ENCODE data around the gene RAPGEF1.
A peak's percentile ranks its signal among the peaks of the same experiment; 100 is the strongest.
"Not testable (repeated sequence)": the region's sequence is repeated elsewhere in the genome, so short reads cannot be mapped to it uniquely, and the experiment has no call there.

The RAPGEF1 gene

GRCh38 chr9:131728546-131728910 lies 11.3 kb downstream of the RAPGEF1 start:
- no peak for DNase-seq

DNA sequence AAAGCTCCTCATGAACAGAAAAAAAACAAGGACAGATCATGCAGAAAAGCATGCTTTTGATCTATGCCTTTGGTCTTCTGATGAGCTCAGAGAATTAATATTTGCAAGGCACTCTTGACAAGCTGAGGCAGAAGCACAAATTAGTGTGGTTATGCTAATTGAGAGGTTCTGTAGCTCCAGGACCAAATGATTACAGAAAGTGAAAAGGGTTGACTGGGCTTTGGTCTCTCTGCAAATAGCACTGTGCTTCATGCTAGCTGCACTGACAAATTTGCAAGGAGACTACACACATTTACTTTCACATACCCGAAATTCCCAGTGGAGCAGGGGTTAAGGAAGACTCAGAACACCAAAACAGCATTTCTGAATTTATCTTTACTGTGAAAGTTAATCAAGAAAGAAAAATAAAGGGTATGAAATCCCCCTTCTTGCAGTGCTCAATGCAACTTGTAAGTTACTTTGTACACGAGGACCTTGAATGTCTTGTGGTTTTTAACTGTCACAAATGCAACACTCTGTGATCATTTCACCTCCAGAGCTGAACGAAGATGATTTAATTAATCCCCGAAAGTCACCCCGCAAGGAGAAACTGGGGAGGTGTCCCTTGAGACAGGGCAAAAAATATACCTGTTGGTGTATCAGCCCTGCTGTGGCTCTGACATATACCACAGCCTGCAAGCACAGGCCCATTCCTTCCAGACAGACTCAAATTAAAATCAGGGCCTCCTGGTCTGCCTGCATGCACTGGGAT lies 11.9 kb downstream of the RAPGEF1 start:
- DNase-seq = no peak

DNA sequence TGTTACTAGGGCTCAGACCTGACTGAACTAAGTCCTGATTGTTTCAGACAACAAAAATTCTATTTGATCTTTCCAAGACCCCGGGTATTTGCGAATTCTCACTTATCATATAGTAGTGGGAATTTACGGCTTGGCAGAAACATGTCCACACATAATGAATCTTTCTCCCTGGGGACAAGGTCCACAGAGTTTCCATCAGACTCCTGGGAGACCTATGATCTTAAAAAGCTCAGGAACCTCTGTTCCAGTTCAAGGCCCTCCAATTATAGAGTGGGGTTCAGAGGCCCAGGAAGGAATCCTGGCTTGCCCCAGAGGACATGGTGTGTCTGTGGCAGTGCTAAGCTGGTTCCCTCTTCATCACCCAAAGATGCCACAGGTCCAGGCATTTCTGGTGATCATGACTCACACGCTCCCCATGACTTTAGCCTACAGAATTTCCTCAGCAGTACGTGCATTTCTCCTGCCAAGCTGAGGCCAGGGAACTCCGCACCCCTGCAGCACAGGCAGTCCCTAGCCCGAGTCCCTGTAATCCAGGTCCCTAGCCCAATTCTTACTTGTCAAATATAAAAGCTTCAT lies 12.6 kb downstream of the RAPGEF1 start:
- DNase-seq = no peak

DNA sequence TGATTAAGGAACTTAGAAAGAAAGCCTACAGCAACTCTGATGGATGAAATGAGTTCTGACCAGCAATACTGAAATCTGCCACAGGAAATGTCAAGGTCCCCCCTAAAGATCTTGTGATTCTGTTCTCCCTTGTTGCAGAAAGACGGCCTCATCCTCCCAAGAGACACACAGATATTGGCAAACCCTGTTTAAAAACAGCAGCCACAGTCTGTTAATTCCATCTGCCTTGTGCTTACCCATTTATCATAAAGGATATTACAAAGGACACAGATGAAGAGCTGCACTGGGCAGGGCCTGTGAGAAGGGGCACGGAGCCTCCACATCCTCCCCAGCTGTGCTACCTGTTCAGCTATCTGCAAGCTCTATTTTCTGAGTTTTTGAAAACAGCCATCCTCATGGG lies 15.2 kb downstream of the RAPGEF1 start:
- DNase-seq = no peak

- no peak for DNase-seq
These were observed 16.2 kb downstream of the RAPGEF1 start for GRCh38 chr9:131723632-131724031.

GRCh38 chr9:131722255-131722654 lies 17.6 kb downstream of the RAPGEF1 start:
- DNase-seq = no peak

GRCh38 chr9:131721076-131721475 lies 18.8 kb downstream of the RAPGEF1 start:
- no peak for DNase-seq

DNA sequence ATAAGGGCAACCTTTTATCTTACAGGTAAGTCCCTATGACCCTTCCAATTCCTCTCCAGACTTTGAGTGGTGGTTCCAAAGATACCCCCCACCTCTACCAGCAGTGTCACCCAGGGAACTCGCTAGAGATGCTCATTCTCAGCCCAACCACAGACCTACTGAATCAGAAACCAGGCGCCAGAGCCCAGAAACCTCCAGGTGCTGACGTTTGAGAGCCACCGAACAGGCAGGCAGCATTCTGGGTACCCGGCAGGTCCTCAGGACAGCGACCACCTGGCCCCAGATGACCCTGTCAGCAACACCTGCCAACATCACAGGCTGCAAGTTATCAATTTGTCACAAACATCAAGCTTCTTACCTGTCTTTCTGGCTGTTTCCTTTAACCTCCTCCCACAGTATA lies 19.5 kb downstream of the RAPGEF1 start:
- DNase-seq = no peak

DNA sequence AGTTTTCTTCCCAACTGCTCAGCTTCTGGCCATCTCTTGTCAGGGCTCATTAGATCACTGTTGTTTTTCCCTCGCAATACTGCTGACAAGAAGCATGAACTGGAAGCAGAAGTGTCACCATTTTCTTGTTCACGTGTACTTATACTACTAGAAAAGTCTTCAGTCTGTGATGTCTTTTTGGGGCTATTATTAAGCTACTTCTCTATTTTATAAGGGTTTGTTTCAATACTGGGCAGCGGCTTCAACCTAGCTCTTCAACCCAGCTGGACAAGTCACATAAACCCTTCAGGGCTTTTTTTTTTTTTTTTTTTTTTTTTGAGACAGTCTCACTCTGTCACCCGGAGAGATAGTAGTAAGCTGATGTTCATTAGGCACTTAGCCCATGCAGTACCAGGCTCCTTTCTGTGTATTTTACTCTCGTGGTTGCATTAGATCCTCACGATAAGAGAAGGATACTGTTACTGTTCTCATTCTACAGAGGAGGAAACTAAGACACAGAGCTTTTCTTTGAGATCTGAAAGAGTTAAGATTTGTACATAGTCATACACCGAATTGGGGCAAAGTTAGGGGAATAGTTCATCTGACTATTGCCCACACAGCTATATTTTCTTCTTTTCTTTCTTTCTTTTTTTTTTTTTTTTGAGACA lies 20.5 kb downstream of the RAPGEF1 start:
- no peak for DNase-seq

- no peak for DNase-seq
These were observed 22.0 kb downstream of the RAPGEF1 start for GRCh38 chr9:131717719-131718460.

DNA sequence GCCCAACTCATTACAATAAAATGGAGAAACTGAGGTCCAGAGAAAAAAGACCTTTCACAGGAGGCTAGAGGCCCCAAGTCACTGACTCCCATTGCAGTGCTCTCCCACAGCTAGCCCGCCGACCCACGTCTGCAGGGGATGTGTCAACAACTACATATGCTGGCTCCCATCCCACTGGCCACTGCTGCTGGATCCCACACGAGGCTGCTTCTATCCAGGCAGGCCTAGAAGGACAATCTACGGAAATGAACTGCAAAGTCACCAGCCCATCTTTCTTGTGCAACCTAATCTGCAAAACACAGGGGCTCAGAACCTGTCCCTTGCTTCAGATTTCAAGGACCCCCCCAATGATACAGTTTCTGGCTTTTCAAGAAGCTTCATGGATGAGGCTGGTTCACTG lies 24.0 kb downstream of the RAPGEF1 start:
- no peak for DNase-seq

GRCh38 chr9:131714821-131715220 lies 25.1 kb downstream of the RAPGEF1 start:
- DNase-seq = no peak

GRCh38 chr9:131714161-131714646 lies 25.7 kb downstream of the RAPGEF1 start:
- no peak for DNase-seq

GRCh38 chr9:131713016-131713415 lies 26.9 kb downstream of the RAPGEF1 start:
- no peak for DNase-seq

- DNase-seq = no peak
These were observed 27.6 kb downstream of the RAPGEF1 start for GRCh38 chr9:131712151-131712716.

DNA sequence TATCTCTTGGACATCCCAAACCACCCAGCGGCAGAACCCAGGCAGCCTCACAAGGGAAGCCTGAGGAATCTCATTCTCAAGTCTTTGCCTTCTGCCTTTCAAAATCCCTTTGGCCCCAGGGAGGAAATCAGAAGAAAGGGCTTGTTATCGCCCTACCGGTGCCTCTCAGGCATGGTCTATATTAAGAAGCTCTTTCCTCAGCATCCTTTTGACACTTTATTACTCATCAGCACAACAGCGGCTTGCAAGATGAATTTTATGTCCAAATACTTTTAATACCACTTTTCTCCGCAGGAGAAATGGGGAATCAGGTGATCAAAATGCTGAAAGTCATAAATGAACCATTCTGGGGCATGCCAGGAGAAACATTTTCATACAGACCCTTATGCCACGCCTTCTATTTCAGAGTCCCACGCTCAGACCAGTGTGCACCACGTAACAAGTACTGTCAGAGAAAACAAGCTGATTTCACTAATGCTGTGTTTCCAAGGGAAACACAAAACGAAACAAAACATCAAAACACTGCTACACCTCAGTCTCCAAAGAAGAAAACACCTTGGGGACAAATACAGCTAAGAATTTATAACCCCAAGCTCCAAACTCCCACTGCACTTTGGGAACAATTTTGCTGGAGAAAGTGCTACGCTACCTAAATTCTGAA lies 30.0 kb downstream of the RAPGEF1 start:
- DNase-seq = no peak

DNA sequence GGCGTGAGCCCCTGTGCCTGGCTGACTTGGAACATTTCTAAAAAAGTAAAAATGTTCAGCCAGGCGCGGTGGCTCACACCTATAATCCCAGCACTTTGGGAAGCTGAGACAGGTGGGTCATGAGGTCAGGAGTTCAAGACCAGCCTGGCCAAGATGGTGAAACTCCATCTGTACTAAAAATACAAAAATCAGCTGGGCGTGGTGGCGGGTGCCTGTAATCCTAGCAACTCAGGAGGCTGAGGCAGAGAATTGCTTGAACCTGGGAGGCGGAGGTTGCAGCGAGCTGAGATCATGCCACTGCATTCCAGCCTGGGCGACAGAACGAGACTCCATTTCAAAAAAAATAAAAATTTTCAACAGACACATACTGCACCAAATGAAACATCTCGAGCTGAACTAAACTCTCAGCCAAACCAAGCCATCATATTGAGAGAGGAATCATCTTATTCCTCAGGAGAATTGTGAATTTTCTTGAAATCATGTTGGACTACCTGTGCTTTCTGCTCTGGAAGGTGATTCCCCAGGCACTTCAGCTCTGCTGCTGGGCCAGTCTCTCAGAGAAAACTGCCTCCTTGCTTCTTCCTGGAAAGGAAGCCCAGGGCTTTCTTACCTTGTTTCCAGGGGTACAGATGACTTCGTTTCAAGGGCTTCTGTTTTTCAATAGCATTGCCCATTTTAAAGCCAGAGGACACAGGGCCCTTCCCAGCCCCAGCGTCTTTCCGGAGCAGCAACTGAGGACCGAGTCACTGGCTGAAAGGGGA lies 30.7 kb downstream of the RAPGEF1 start:
- not testable (repeated sequence) for DNase-seq

DNA sequence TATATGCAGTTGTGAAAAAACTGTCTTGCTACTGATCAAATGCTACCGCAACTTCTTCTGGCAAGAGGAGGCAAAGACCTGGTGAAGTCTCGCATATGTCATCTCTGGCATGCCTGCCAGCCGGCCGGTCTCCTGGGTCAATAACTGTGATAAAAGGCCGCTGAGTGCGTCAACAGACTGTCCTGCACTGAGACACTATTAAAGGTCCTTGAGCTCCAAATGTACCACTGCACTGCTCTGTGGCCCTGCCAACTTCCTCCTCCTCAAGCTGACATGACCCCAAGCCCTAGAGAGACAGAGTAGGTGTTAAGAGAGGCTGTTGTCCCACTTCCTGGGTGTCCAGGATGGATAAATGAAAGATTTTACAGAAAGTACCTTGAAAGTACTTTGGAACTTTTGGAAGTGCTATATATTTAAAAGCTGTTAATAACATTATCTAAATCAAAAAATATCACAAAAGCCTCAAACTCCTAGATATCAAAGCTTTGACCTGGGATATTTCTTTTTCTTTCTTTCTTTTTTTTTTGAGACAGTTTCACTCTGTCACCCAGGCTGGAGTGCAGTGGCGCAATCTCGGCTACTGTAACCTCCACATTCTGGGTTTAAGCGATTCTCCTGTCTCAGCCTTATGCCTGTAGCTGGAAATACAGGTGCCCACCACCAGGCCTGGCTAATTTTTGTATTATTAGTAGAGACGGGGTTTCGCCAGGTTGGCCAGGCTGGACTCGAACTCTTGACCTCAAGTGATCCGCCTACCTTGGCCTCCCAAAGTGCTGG lies 31.5 kb downstream of the RAPGEF1 start:
- DNase-seq = peak; percentile 19

DNA sequence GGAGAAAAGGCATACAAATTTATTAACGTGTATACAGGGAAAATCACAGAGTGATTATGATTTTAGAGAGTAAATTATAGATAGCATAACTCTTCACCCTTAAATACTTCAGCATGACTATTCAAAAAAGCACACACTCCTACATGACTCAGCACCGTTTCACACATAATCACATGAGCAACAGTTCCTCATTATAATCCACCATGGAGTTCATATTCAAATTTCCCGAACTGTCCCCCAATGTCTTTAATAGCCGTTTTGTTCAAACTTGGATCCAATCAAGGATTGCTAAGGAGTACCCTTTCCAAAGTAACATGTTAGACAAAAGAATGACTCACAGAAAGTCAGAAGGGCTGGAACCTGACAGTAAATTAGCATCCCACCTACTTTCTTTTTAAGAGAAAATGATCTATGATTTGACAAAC lies 32.1 kb downstream of the RAPGEF1 start:
- DNase-seq = no peak

GRCh38 chr9:131707050-131707449 lies 32.8 kb downstream of the RAPGEF1 start:
- DNase-seq = no peak

GRCh38 chr9:131706608-131706970 lies 33.3 kb downstream of the RAPGEF1 start:
- no peak for DNase-seq
